Measurements from ENCODE around the gene PPP1R12C.
"Not testable (repeated sequence)": the region's sequence is repeated elsewhere in the genome, so short reads cannot be mapped to it uniquely, and the experiment has no call there.

Gene PPP1R12C

GRCh38 chr19:55157064-55157908 lies 39.8 kb upstream of the PPP1R12C start, which contains the start of gene TNNI3:
TSS of gene TNNI3 (minus strand) at chr19:55157732. CDS start at chr19:55157589, 143 bp downstream.
- Histone ChIP-seq H3K4me1 (ENCODE audit: control insufficient read depth, insufficient read depth, low read length, poor library complexity, severe bottlenecking) (peaks cover 11% of the 10 kb centered on the region), H3K4me3 (ENCODE audit: insufficient read depth, low read depth, low read length, poor library complexity, severe bottlenecking) (no peak within 1 kb of the TSS), H3K9me3 (ENCODE audit: control insufficient read depth, low read length) (no peaks in the 10 kb centered on the region), H3K27ac (ENCODE audit: insufficient read depth, low read length, poor library complexity, severe bottlenecking) (no peak within 1 kb of the TSS), H3K27me3 (replicated peaks; ENCODE audit: control insufficient read depth, insufficient read depth, low read length, poor library complexity, severe bottlenecking) (peaks cover 44% of the 10 kb centered on the region), H3K36me3 (ENCODE audit: control insufficient read depth, insufficient read depth, low read length) (no peaks in the 10 kb centered on the region)
- DNase-seq: no peak

GRCh38 chr19:55156202-55157063 lies 39.0 kb upstream of the PPP1R12C start:
- Histone ChIP-seq H3K36me3 (ENCODE audit: control insufficient read depth, insufficient read depth, low read length) (no peaks in the 10 kb centered on the region), H3K9me3 (ENCODE audit: control insufficient read depth, low read length) (no peaks in the 10 kb centered on the region), H3K4me3 (ENCODE audit: insufficient read depth, low read depth, low read length, poor library complexity, severe bottlenecking) (no peak overlapping the region), H3K4me1 (ENCODE audit: control insufficient read depth, insufficient read depth, low read length, poor library complexity, severe bottlenecking) (peaks cover 11% of the 10 kb centered on the region), H3K27ac (ENCODE audit: insufficient read depth, low read length, poor library complexity, severe bottlenecking) (no peak overlapping the region), H3K27me3 (replicated peaks; ENCODE audit: control insufficient read depth, insufficient read depth, low read length, poor library complexity, severe bottlenecking) (peaks cover 41% of the 10 kb centered on the region)
- DNase-seq: no peak

- H3K27ac ChIP-seq (ENCODE audit: insufficient read depth, low read length, poor library complexity, severe bottlenecking); H3K9me3 ChIP-seq (ENCODE audit: control insufficient read depth, low read length); H3K36me3 ChIP-seq (ENCODE audit: control insufficient read depth, insufficient read depth, low read length); DNase-seq; H3K4me3 ChIP-seq (ENCODE audit: insufficient read depth, low read depth, low read length, poor library complexity, severe bottlenecking): not testable (repeated sequence)
- peaks cover 34% of the 10 kb centered on the region for H3K27me3 ChIP-seq (replicated peaks; ENCODE audit: control insufficient read depth, insufficient read depth, low read length, poor library complexity, severe bottlenecking)
- peaks cover 11% of the 10 kb centered on the region for H3K4me1 ChIP-seq (ENCODE audit: control insufficient read depth, insufficient read depth, low read length, poor library complexity, severe bottlenecking)
Observed at GRCh38 chr19:55155784-55156183, 38.3 kb upstream of the PPP1R12C start.

GRCh38 chr19:55153652-55154264 lies 36.3 kb upstream of the PPP1R12C start:
- H3K9me3 ChIP-seq (ENCODE audit: control insufficient read depth, low read length): no peaks in the 10 kb centered on the region
- H3K36me3 ChIP-seq (ENCODE audit: control insufficient read depth, insufficient read depth, low read length): no peaks in the 10 kb centered on the region
- DNase-seq: no peak
- H3K27ac ChIP-seq (ENCODE audit: insufficient read depth, low read length, poor library complexity, severe bottlenecking): no peak overlapping the region
- H3K4me3 ChIP-seq (ENCODE audit: insufficient read depth, low read depth, low read length, poor library complexity, severe bottlenecking): no peak overlapping the region
- H3K27me3 ChIP-seq (replicated peaks; ENCODE audit: control insufficient read depth, insufficient read depth, low read length, poor library complexity, severe bottlenecking): peaks cover 21% of the 10 kb centered on the region
- peaks cover 11% of the 10 kb centered on the region for H3K4me1 ChIP-seq (ENCODE audit: control insufficient read depth, insufficient read depth, low read length, poor library complexity, severe bottlenecking)

GRCh38 chr19:55152017-55152416 lies 34.6 kb upstream of the PPP1R12C start:
- Histone ChIP-seq H3K27me3 (replicated peaks; ENCODE audit: control insufficient read depth, insufficient read depth, low read length, poor library complexity, severe bottlenecking) (peaks cover 15% of the 10 kb centered on the region), H3K4me3 (ENCODE audit: insufficient read depth, low read depth, low read length, poor library complexity, severe bottlenecking) (no peak overlapping the region), H3K27ac (ENCODE audit: insufficient read depth, low read length, poor library complexity, severe bottlenecking) (no peak overlapping the region), H3K36me3 (ENCODE audit: control insufficient read depth, insufficient read depth, low read length) (no peaks in the 10 kb centered on the region), H3K4me1 (ENCODE audit: control insufficient read depth, insufficient read depth, low read length, poor library complexity, severe bottlenecking) (peaks cover 11% of the 10 kb centered on the region), H3K9me3 (ENCODE audit: control insufficient read depth, low read length) (no peaks in the 10 kb centered on the region)
- no peak for DNase-seq

GRCh38 chr19:55149078-55150003 lies 31.9 kb upstream of the PPP1R12C start, which contains the start of gene TNNT1:
TSS of gene TNNT1 (minus strand) at chr19:55149206. CDS start at chr19:55147157, 2,049 bp downstream.
- DNase-seq: no peak
- no peak within 1 kb of the TSS for H3K4me3 ChIP-seq (ENCODE audit: insufficient read depth, low read depth, low read length, poor library complexity, severe bottlenecking)
- no peak within 1 kb of the TSS for H3K27ac ChIP-seq (ENCODE audit: insufficient read depth, low read length, poor library complexity, severe bottlenecking)
- H3K9me3 ChIP-seq (ENCODE audit: control insufficient read depth, low read length): no peaks in the 10 kb centered on the region
- peaks cover 16% of the 10 kb centered on the region for H3K4me1 ChIP-seq (ENCODE audit: control insufficient read depth, insufficient read depth, low read length, poor library complexity, severe bottlenecking)
- no peaks in the 10 kb centered on the region for H3K36me3 ChIP-seq (ENCODE audit: control insufficient read depth, insufficient read depth, low read length)
- H3K27me3 ChIP-seq (replicated peaks; ENCODE audit: control insufficient read depth, insufficient read depth, low read length, poor library complexity, severe bottlenecking): peaks cover 28% of the 10 kb centered on the region

- Histone ChIP-seq H3K4me3 (ENCODE audit: insufficient read depth, low read depth, low read length, poor library complexity, severe bottlenecking) (no peak overlapping the region), H3K36me3 (ENCODE audit: control insufficient read depth, insufficient read depth, low read length) (no peaks in the 10 kb centered on the region), H3K4me1 (ENCODE audit: control insufficient read depth, insufficient read depth, low read length, poor library complexity, severe bottlenecking) (peaks cover 8% of the 10 kb centered on the region), H3K27ac (ENCODE audit: insufficient read depth, low read length, poor library complexity, severe bottlenecking) (no peak overlapping the region), H3K9me3 (ENCODE audit: control insufficient read depth, low read length) (no peaks in the 10 kb centered on the region), H3K27me3 (replicated peaks; ENCODE audit: control insufficient read depth, insufficient read depth, low read length, poor library complexity, severe bottlenecking) (peaks cover 37% of the 10 kb centered on the region)
- no peak for DNase-seq
Observed at GRCh38 chr19:55147545-55148251, 30.3 kb upstream of the PPP1R12C start.

GRCh38 chr19:55146705-55147273 lies 29.4 kb upstream of the PPP1R12C start:
- Histone ChIP-seq H3K4me3 (ENCODE audit: insufficient read depth, low read depth, low read length, poor library complexity, severe bottlenecking) (no peak overlapping the region), H3K9me3 (ENCODE audit: control insufficient read depth, low read length) (no peaks in the 10 kb centered on the region), H3K27me3 (replicated peaks; ENCODE audit: control insufficient read depth, insufficient read depth, low read length, poor library complexity, severe bottlenecking) (peaks cover 37% of the 10 kb centered on the region), H3K4me1 (ENCODE audit: control insufficient read depth, insufficient read depth, low read length, poor library complexity, severe bottlenecking) (peaks cover 8% of the 10 kb centered on the region), H3K36me3 (ENCODE audit: control insufficient read depth, insufficient read depth, low read length) (no peaks in the 10 kb centered on the region), H3K27ac (ENCODE audit: insufficient read depth, low read length, poor library complexity, severe bottlenecking) (no peak overlapping the region)
- no peak for DNase-seq

Data from effector memory CD4-positive, alpha-beta T cell (primary cell).